Measurements from ENCODE around the gene CLHC1. TPM values are rescaled to one million over a fixed set of nuclear protein-coding genes. Genes with fewer than 3 reads are reported as not detected.
"Not testable (repeated sequence)": the region's sequence is repeated elsewhere in the genome, so short reads cannot be mapped to it uniquely, and the experiment has no call there.

The CLHC1 gene
- total RNA-seq, 1 experiment from 2014 or later: 3.9 TPM

GRCh38 chr2:55230551-55230950 is 1.5 kb downstream of the CLHC1 start:
- H3K27me3 ChIP-seq (ENCODE audit: low read length): no peaks in the 10 kb centered on the region
- ChIA-PET POLR2A (ENCODE audit: unreplicated experiment) (no interaction called here), CTCF (no interaction called here)
- no peak for TF ChIP-seq EZH2phosphoT487 (IDR thresholded peaks at IDR 0.05; ENCODE audit: borderline replicate concordance, low read length)
- TF ChIP-seq EZH2 (IDR thresholded peaks at IDR 0.05; ENCODE audit: low read length, unreplicated experiment): no peak
- no peak for TF ChIP-seq CTCF (conservative IDR thresholded peaks at IDR 0.05; ENCODE audit: low read depth, low read length)
- peak overlapping the region; percentile 100 for H3K4me2 ChIP-seq (ENCODE audit: low read length)
- no peaks in the 10 kb centered on the region for H3K9me2 ChIP-seq (replicated peaks; ENCODE audit: low read length)
- ATAC-seq (no peak), DNase-seq (no peak)
- H3K9me3 ChIP-seq (ENCODE audit: low read length): no peaks in the 10 kb centered on the region
- intact Hi-C loops (cut with micrococcal nuclease): loop anchor here (10.0 kb wide), 1 partner anchor 284 kb away; the partner anchor contains the start of gene CFAP36
- no peak overlapping the region for H3K9ac ChIP-seq (ENCODE audit: low read length)
- H3K27ac ChIP-seq (ENCODE audit: low read length): no peak overlapping the region
- H4K20me1 ChIP-seq (ENCODE audit: low read length): peaks cover 26% of the 10 kb centered on the region
- H3F3A ChIP-seq (ENCODE audit: low read length, unreplicated experiment): no peaks in the 10 kb centered on the region
- H3K79me2 ChIP-seq (ENCODE audit: low read length): peaks cover 65% of the 10 kb centered on the region
- peaks cover 25% of the 10 kb centered on the region for H3K4me1 ChIP-seq (ENCODE audit: insufficient read depth, low read length)
- no peak overlapping the region for H2AFZ ChIP-seq (ENCODE audit: low read length)
- no TSS peak for BruUV-seq (replicated peaks)
- peak overlapping the region; percentile 98; the same call in 1 of the 2 replicates for H3K4me3 ChIP-seq (ENCODE audit: low read length)
- H3K36me3 ChIP-seq (ENCODE audit: low read depth, low read length): peaks cover 26% of the 10 kb centered on the region

DNA sequence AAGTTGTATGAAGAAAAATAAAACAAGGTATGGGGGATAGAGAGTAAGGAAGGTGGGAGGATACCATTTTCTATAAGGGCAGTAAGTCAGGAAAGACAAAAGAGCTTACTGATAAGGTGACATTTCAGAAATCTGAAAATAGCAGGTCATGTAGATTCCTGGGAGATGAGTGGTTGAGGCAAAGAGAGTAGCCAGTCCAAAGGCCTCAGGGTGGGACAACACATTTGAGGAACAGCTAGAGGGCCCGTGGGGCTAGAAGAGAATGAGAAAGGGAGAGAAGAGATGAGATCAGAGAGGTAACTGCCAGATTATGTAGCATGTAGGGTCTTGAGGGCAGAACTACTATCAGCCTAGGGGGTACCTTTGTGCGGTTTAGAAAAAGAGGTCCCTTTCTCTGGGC is 2.9 kb downstream of the CLHC1 start:
- BruUV-seq (replicated peaks): no TSS peak
- intact Hi-C loops (cut with micrococcal nuclease): no loop called here
- Histone ChIP-seq H3K27ac (ENCODE audit: low read length) (no peak overlapping the region), H4K20me1 (ENCODE audit: low read length) (peaks cover 13% of the 10 kb centered on the region), H3K4me3 (ENCODE audit: low read length) (no peak overlapping the region), H3K4me2 (ENCODE audit: low read length) (no peak overlapping the region), H3K9me2 (replicated peaks; ENCODE audit: low read length) (no peaks in the 10 kb centered on the region), H3K9me3 (ENCODE audit: low read length) (no peaks in the 10 kb centered on the region), H3F3A (ENCODE audit: low read length, unreplicated experiment) (no peaks in the 10 kb centered on the region), H3K79me2 (ENCODE audit: low read length) (peaks cover 51% of the 10 kb centered on the region), H3K27me3 (ENCODE audit: low read length) (no peaks in the 10 kb centered on the region), H3K4me1 (ENCODE audit: insufficient read depth, low read length) (peaks cover 15% of the 10 kb centered on the region), H3K36me3 (ENCODE audit: low read depth, low read length) (peaks cover 13% of the 10 kb centered on the region), H3K9ac (ENCODE audit: low read length) (no peak overlapping the region), H2AFZ (ENCODE audit: low read length) (no peak overlapping the region)
- ChIA-PET CTCF (interaction anchor here (0.6 kb wide), 1 partner anchor 185 kb away, joined by 3 read pairs; no protein-coding TSS in a partner anchor), POLR2A (ENCODE audit: unreplicated experiment) (no interaction called here)
- TF ChIP-seq EZH2 (IDR thresholded peaks at IDR 0.05; ENCODE audit: low read length, unreplicated experiment) (no peak), EZH2phosphoT487 (IDR thresholded peaks at IDR 0.05; ENCODE audit: borderline replicate concordance, low read length) (no peak), CTCF (conservative IDR thresholded peaks at IDR 0.05; ENCODE audit: low read depth, low read length) (no peak)
- DNase-seq (no peak), ATAC-seq (no peak)

DNA sequence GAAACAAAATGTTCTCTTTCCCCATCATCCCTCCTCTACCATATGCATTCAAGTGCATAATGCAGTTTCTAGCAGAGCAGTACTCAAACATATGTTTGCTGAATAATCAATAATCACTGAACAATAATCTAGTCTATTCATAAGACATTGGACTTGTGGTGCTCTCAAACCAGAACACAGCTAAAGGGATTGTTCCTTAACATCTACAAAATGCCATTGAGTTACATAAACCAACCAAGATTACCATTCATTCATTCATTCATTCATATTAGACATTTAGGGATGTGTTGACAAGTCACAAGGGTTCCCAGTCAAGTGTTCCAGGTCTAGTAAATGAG is 3.9 kb downstream of the CLHC1 start:
- Histone ChIP-seq H3K9me2 (replicated peaks; ENCODE audit: low read length) (no peaks in the 10 kb centered on the region), H3K4me2 (ENCODE audit: low read length) (no peak overlapping the region), H3K4me1 (ENCODE audit: insufficient read depth, low read length) (peaks cover 9% of the 10 kb centered on the region; the same call in 1 of the 2 replicates), H3K36me3 (ENCODE audit: low read depth, low read length) (peaks cover 3% of the 10 kb centered on the region), H2AFZ (ENCODE audit: low read length) (no peak overlapping the region), H4K20me1 (ENCODE audit: low read length) (peaks cover 3% of the 10 kb centered on the region), H3K9me3 (ENCODE audit: low read length) (no peaks in the 10 kb centered on the region), H3K27ac (ENCODE audit: low read length) (no peak overlapping the region), H3K79me2 (ENCODE audit: low read length) (peaks cover 41% of the 10 kb centered on the region), H3K9ac (ENCODE audit: low read length) (no peak overlapping the region), H3F3A (ENCODE audit: low read length, unreplicated experiment) (no peaks in the 10 kb centered on the region), H3K4me3 (ENCODE audit: low read length) (no peak overlapping the region), H3K27me3 (ENCODE audit: low read length) (no peaks in the 10 kb centered on the region)
- no peak for DNase-seq
- no TSS peak for BruUV-seq (replicated peaks)
- ChIA-PET POLR2A (ENCODE audit: unreplicated experiment) (no interaction called here), CTCF (no interaction called here)
- no peak for TF ChIP-seq EZH2phosphoT487 (IDR thresholded peaks at IDR 0.05; ENCODE audit: borderline replicate concordance, low read length)
- TF ChIP-seq CTCF (conservative IDR thresholded peaks at IDR 0.05; ENCODE audit: low read depth, low read length): no peak
- TF ChIP-seq EZH2 (IDR thresholded peaks at IDR 0.05; ENCODE audit: low read length, unreplicated experiment): no peak
- intact Hi-C loops (cut with micrococcal nuclease): no loop called here
- ATAC-seq: no peak

DNA sequence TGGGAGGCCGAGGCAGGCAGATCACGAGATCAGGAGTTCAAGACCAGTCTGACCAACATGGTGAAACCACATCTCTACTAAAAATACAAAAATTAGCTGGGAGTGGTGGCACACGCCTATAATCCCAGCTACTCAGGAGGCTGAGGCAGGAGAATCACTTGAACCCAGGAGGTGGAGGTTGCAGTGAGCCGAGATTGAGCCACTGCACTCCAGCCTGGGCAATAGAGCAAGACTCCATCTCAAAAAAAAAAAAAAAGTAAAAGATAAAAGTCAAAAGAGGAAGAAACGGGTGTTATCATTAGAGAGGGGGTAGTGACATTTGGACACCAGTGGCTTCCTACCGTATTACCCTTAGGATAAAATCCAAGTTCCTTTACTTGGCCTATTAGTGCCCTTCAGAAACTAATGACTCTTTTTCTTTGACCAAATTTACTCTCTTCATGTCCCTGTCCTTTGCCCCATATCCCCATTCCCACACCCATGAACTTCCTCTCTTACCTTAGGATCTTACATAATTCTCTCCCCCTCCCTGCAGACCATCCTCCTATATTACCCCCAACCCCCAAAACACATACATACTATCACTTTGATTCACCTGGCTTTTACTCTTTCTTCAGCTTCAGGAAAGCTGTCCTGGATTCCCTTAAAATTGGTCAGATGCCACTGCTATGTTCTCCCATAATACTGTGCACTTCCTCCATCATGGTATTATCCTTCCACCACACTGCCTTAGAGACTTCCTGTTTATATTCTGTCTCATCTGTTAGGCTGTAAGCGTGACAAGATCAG is 4.5 kb downstream of the CLHC1 start:
- H3K9ac ChIP-seq (ENCODE audit: low read length); BruUV-seq (replicated peaks); DNase-seq; H3K9me2 ChIP-seq (replicated peaks; ENCODE audit: low read length); POLR2A ChIA-PET (ENCODE audit: unreplicated experiment); H4K20me1 ChIP-seq (ENCODE audit: low read length); H3K4me3 ChIP-seq (ENCODE audit: low read length); H2AFZ ChIP-seq (ENCODE audit: low read length); H3K27me3 ChIP-seq (ENCODE audit: low read length); H3F3A ChIP-seq (ENCODE audit: low read length, unreplicated experiment); H3K27ac ChIP-seq (ENCODE audit: low read length); ATAC-seq; intact Hi-C loops (cut with micrococcal nuclease); H3K36me3 ChIP-seq (ENCODE audit: low read depth, low read length); CTCF ChIA-PET; H3K4me2 ChIP-seq (ENCODE audit: low read length); H3K9me3 ChIP-seq (ENCODE audit: low read length): not testable (repeated sequence)
- peaks cover 13% of the 10 kb centered on the region for H3K4me1 ChIP-seq (ENCODE audit: insufficient read depth, low read length)
- peaks cover 35% of the 10 kb centered on the region for H3K79me2 ChIP-seq (ENCODE audit: low read length)

Data from PC-3 (cell line).